ENCODE results near the gene SRGN. TPM values are rescaled to one million over a fixed set of nuclear protein-coding genes. Genes with fewer than 3 reads are reported as not detected.

The SRGN gene
- total and polyA plus RNA-seq, 10 of the 15 experiments (the other 5 are each of a cell fraction or from before 2014, with no cell fraction given): 382 to 2,414 (median 885) TPM

DNA sequence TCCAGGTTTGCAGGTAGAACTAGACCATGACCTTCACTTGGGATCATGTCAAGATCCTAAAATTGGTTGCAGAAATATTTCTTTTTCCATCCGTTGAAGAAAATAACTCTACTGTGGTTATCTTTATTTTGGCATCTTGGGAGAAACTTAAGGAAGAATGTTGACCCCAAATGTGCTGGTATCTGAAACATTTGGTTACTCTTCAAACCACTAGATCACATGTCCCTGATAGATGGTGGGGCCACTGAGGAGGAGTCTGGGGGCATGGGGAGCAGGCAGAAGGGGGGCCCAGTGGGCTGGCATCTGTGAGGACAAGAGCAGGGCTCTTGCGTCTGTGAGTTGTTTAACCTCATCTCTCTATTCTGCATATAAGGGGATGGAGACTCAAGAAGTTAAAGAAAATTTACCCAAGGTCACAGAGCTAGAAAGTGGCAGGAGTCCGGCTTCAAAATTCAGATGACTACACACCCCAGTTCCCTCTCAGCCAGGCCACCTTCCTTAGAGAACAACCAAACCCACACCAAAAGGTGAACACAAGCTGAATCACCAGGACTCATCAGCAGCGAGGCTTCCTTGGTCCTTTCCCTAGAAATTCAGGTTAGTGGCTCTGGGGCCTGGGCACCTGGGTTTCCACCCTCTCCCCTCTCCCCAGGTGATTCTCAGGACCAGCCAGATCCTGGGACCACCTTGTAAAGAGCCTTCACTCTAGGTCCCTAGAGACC is 40.6 kb upstream of the SRGN start:
- Histone ChIP-seq H3K4me1 (ENCODE audit: control insufficient read depth, insufficient read depth, low read length) (peaks cover 85% of the 10 kb centered on the region), H3K9me3 (replicated peaks; ENCODE audit: control insufficient read depth, insufficient read depth, low read length) (no peaks in the 10 kb centered on the region), H2AFZ (ENCODE audit: control insufficient read depth, low read depth, low read length) (no peak overlapping the region), H3K79me2 (ENCODE audit: control insufficient read depth, insufficient read depth, low read length) (0 out of 2 replicates have a peak, but pooled peaks cover 2% of the 10 kb centered on the region), H3K27ac (ENCODE audit: control insufficient read depth, insufficient read depth) (peak overlapping the region; percentile 94), H3K36me3 (ENCODE audit: control insufficient read depth in 2 of 2, insufficient read depth in 2 of 2, low read length in 1 of 2) (no peaks in the 10 kb centered on the region), H4K20me1 (ENCODE audit: control insufficient read depth, insufficient read depth) (no peaks in the 10 kb centered on the region), H3K9ac (ENCODE audit: control insufficient read depth, insufficient read depth, low read length) (no peak overlapping the region), H3K4me3 (no peak overlapping the region), H3K27me3 (replicated peaks in 1 of 2; ENCODE audit: control insufficient read depth in 2 of 2, insufficient read depth in 2 of 2, low read length in 1 of 2) (no peaks in the 10 kb centered on the region), H3K4me2 (ENCODE audit: control insufficient read depth, insufficient read depth) (no peak overlapping the region)
- in situ Hi-C loops (cut with MboI): no loop called here
- POLR2A ChIA-PET: interaction anchor here (0.6 to 16.7 kb wide), 6 partner anchors 8 to 409 kb away, joined by 3 to 312 read pairs (median 40); partner anchors contain the start of gene SRGN
- FAIRE-seq: no peak
- SMC1A ChIA-PET (ENCODE audit: uncharacterized antibody, unreplicated experiment): interaction anchor here (1.4 to 17.6 kb wide), 7 partner anchors 7 to 42 kb away, joined by 3 to 355 read pairs (median 60); partner anchors contain the start of gene SRGN
- no peak for ATAC-seq
- CTCF ChIA-PET: interaction anchor here (2.2 to 14.3 kb wide), 4 partner anchors 8 to 46 kb away, joined by 5 to 121 read pairs (median 50); partner anchors contain the start of gene SRGN
- 95% methylated on average over 4 of the region's 4 CpGs for WGBS (ENCODE audit: insufficient coverage, insufficient replicate concordance, low lambda C conversion rate, missing lambda C conversion rate)
- RAD21 ChIA-PET (ENCODE audit: unreplicated experiment): interaction anchor here (0.9 to 25.6 kb wide), 7 partner anchors 9 to 145 kb away, joined by 3 to 544 read pairs (median 25); partner anchors contain the start of gene SRGN
- intact Hi-C loops (cut with micrococcal nuclease; ENCODE audit: unreplicated experiment): loop anchor here (5.0 kb wide), 1 partner anchor 40 kb away; no protein-coding TSS in a partner anchor
- no peak for DNase-seq (ENCODE audit: low read depth, low spot score)
- no TSS peak for BruUV-seq (replicated peaks)
- TF ChIP-seq NBN (IDR thresholded peaks at IDR 0.05) (no peak), HDAC2 (IDR thresholded peaks at IDR 0.05) (no peak), EZH2 (IDR thresholded peaks at IDR 0.05; ENCODE audit: borderline replicate concordance, control insufficient read depth, low read depth, low read length) (no peak), YY1 (IDR thresholded peaks at IDR 0.05; ENCODE audit: low read depth, low read length) (no peak), NR2C2 (IDR thresholded peaks at IDR 0.05; ENCODE audit: borderline replicate concordance, control insufficient read depth, insufficient read length, low read depth) (no peak), JUND (IDR thresholded peaks at IDR 0.05; ENCODE audit: low read depth, low read length) (no peak), SRF (IDR thresholded peaks at IDR 0.05; ENCODE audit: low read depth in 2 of 2, low read length in 2 of 2) (no peak), SIN3A (IDR thresholded peaks at IDR 0.05; ENCODE audit: low read depth, low read length) (no peak), HSF1 (IDR thresholded peaks at IDR 0.05; ENCODE audit: low read depth, low read length) (no peak), CHD1 (IDR thresholded peaks at IDR 0.05; ENCODE audit: low read depth, low read length) (no peak), POLR2A (IDR thresholded peaks at IDR 0.05; ENCODE audit: low read depth, low read length) (no peak), NFIC (IDR thresholded peaks at IDR 0.05; ENCODE audit: low read depth, low read length) (no peak), SMC3 (IDR thresholded peaks at IDR 0.05; ENCODE audit: borderline replicate concordance, low read length) (no peak), ZNF217 (IDR thresholded peaks at IDR 0.05) (no peak), FOXM1 (IDR thresholded peaks at IDR 0.05; ENCODE audit: low read depth, low read length) (no peak)
- TF ChIP-seq, protein P1, sequence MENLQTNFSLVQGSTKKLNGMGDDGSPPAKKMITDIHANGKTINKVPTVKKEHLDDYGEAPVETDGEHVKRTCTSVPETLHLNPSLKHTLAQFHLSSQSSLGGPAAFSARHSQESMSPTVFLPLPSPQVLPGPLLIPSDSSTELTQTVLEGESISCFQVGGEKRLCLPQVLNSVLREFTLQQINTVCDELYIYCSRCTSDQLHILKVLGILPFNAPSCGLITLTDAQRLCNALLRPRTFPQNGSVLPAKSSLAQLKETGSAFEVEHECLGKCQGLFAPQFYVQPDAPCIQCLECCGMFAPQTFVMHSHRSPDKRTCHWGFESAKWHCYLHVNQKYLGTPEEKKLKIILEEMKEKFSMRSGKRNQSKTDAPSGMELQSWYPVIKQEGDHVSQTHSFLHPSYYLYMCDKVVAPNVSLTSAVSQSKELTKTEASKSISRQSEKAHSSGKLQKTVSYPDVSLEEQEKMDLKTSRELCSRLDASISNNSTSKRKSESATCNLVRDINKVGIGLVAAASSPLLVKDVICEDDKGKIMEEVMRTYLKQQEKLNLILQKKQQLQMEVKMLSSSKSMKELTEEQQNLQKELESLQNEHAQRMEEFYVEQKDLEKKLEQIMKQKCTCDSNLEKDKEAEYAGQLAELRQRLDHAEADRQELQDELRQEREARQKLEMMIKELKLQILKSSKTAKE (IDR thresholded peaks at IDR 0.05; ENCODE audit: low read depth, poor library complexity, severe bottlenecking): no peak
- TF ChIP-seq, protein P2, sequence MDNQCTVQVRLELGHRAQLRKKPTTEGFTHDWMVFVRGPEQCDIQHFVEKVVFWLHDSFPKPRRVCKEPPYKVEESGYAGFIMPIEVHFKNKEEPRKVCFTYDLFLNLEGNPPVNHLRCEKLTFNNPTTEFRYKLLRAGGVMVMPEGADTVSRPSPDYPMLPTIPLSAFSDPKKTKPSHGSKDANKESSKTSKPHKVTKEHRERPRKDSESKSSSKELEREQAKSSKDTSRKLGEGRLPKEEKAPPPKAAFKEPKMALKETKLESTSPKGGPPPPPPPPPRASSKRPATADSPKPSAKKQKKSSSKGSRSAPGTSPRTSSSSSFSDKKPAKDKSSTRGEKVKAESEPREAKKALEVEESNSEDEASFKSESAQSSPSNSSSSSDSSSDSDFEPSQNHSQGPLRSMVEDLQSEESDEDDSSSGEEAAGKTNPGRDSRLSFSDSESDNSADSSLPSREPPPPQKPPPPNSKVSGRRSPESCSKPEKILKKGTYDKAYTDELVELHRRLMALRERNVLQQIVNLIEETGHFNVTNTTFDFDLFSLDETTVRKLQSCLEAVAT (IDR thresholded peaks at IDR 0.05): no peak
- TF ChIP-seq, protein P3, sequence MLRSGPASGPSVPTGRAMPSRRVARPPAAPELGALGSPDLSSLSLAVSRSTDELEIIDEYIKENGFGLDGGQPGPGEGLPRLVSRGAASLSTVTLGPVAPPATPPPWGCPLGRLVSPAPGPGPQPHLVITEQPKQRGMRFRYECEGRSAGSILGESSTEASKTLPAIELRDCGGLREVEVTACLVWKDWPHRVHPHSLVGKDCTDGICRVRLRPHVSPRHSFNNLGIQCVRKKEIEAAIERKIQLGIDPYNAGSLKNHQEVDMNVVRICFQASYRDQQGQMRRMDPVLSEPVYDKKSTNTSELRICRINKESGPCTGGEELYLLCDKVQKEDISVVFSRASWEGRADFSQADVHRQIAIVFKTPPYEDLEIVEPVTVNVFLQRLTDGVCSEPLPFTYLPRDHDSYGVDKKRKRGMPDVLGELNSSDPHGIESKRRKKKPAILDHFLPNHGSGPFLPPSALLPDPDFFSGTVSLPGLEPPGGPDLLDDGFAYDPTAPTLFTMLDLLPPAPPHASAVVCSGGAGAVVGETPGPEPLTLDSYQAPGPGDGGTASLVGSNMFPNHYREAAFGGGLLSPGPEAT (IDR thresholded peaks at IDR 0.05; ENCODE audit: low read depth): no peak

Measured in GM12878 (cell line).